ENCODE results near the gene SLC12A8. TPM values are rescaled to one million over a fixed set of nuclear protein-coding genes. Genes with fewer than 3 reads are reported as not detected.

Gene SLC12A8
- total and polyA plus RNA-seq, 2 donors (not counting 1 experiment from before 2014, with no cell fraction given), result 0.57 to 1.1 TPM

- Histone ChIP-seq H3K27me3 (replicated peaks in 1 of 4; ENCODE audit: control extremely low read depth in 1 of 4, control insufficient read depth in 3 of 4, insufficient read depth in 4 of 4, low read length in 3 of 4) (no peaks in the 10 kb centered on the region), H4K20me1 (ENCODE audit: control insufficient read depth, insufficient read depth, low read length, poor library complexity, severe bottlenecking) (no peaks in the 10 kb centered on the region), H3K9ac (ENCODE audit: low read length) (no peak overlapping the region), H2AFZ (ENCODE audit: insufficient read depth, low read depth, low read length, poor library complexity, severe bottlenecking) (no peak overlapping the region), H3K27ac (ENCODE audit: low read length in 2 of 2) (no peak overlapping the region), H3K4me2 (replicated peaks; ENCODE audit: low read depth, low read length, poor library complexity, severe bottlenecking) (no peak overlapping the region), H3K79me2 (ENCODE audit: control insufficient read depth, insufficient read depth, low read length) (no peaks in the 10 kb centered on the region), H3K36me3 (replicated peaks in 1 of 2; ENCODE audit: control extremely low read depth in 1 of 2, control insufficient read depth in 1 of 2, extremely low read depth in 1 of 2, insufficient read depth in 2 of 2, low read length in 1 of 2) (no peaks in the 10 kb centered on the region), H3K9me3 (ENCODE audit: control extremely low read depth in 1 of 3, control insufficient read depth in 2 of 3, insufficient read depth in 1 of 3, low read length in 2 of 3) (no peaks in the 10 kb centered on the region), H3K4me1 (ENCODE audit: control insufficient read depth in 2 of 2, insufficient read depth in 2 of 2, low read length in 2 of 2) (peaks cover 0 to 11% of the 10 kb centered on the region in 2 donors), H3K4me3 (ENCODE audit: control extremely low read depth in 1 of 5, extremely low read depth in 1 of 5, insufficient read depth in 1 of 5, low read depth in 2 of 5, low read length in 4 of 5) (no peak overlapping the region)
- ATAC-seq (ENCODE audit: low read depth), result no peak
- H3K27ac Mint-ChIP-seq, result no peak overlapping the region
- H3K27me3 Mint-ChIP-seq, result no peaks in the 10 kb centered on the region
- intact Hi-C loops (cut with micrococcal nuclease), result no loop called here
- WGBS (ENCODE audit: insufficient coverage), result 69% methylated on average over 2 of the region's 5 CpGs
- ChIA-PET POLR2A (no interaction called here), CTCF (no interaction called here)
- H3K9me3 Mint-ChIP-seq (ENCODE audit: insufficient read depth), result no peaks in the 10 kb centered on the region
- TF ChIP-seq EZH2 (IDR thresholded peaks at IDR 0.05; ENCODE audit: borderline replicate concordance, insufficient read depth, low read depth, low read length, poor library complexity, severe bottlenecking) (no peak), CTCF (IDR thresholded peaks at IDR 0.05) (no peak)
- no peak for DNase-seq
- peaks cover 13% of the 10 kb centered on the region for H3K4me1 Mint-ChIP-seq
- H3K4me3 Mint-ChIP-seq, result no peak overlapping the region
Observed at GRCh38 chr3:125194849-125195601, 17.5 kb downstream of the SLC12A8 start.

DNA sequence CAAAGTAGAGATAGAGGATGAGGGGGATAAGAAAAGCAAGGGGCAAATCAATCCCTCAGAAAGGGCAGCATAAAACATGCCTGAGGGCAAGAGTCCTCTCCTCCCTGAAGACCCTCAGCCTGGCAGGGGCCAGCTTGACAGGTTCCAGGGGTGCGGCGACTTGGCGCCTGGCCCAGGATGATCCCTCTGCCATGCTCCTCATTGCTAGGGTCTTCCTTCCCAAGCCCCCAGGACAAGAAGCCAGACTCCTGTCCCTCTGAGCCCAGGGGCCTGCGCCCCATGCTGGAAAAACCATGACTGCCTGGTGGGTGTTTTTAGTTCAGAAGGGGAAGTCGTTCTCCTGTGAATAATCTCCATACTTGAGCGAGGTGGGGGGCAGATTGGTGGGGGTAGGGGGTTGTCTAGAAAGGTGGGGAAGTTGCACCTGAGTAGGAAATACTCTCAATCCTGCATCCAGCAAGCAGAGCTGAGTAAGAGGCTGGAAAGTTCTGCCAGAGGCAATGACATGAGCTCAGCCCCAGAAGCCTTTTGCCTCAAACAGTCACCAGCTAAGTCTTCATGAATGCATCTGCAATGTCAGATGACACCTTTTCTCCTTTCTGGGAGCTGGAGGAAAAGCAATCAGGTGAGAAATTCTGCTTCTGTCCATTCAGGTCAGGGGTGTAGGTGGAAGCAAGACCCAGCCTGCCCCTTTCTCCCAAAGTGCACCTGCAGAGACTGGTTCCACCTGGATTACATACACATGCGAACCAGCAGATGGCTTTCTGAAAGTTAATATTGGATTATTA lies 18.3 kb downstream of the SLC12A8 start:
- DNase-seq (no peak), ATAC-seq (ENCODE audit: low read depth) (no peak)
- H3K27ac Mint-ChIP-seq, result no peak overlapping the region
- POLR2A ChIA-PET, result interaction anchor here (0.5 kb wide), 1 partner anchor 74 kb away, joined by 9 read pairs; no protein-coding TSS in a partner anchor
- intact Hi-C loops (cut with micrococcal nuclease), result no loop called here
- CTCF ChIA-PET, result no interaction called here
- peaks cover 13% of the 10 kb centered on the region for H3K4me1 Mint-ChIP-seq
- no peaks in the 10 kb centered on the region for H3K9me3 Mint-ChIP-seq (ENCODE audit: insufficient read depth)
- 85% methylated on average over 5 of the region's 7 CpGs for WGBS (ENCODE audit: insufficient coverage)
- Histone ChIP-seq H2AFZ (ENCODE audit: insufficient read depth, low read depth, low read length, poor library complexity, severe bottlenecking) (no peak overlapping the region), H3K79me2 (ENCODE audit: control insufficient read depth, insufficient read depth, low read length) (no peaks in the 10 kb centered on the region), H3K4me2 (replicated peaks; ENCODE audit: low read depth, low read length, poor library complexity, severe bottlenecking) (no peak overlapping the region), H3K9ac (ENCODE audit: low read length) (no peak overlapping the region), H3K27ac (ENCODE audit: low read length in 2 of 2) (no peak overlapping the region), H3K4me1 (ENCODE audit: control insufficient read depth in 2 of 2, insufficient read depth in 2 of 2, low read length in 2 of 2) (peaks cover 0 to 11% of the 10 kb centered on the region in 2 donors), H4K20me1 (ENCODE audit: control insufficient read depth, insufficient read depth, low read length, poor library complexity, severe bottlenecking) (no peaks in the 10 kb centered on the region), H3K4me3 (ENCODE audit: control extremely low read depth in 1 of 5, extremely low read depth in 1 of 5, insufficient read depth in 1 of 5, low read depth in 2 of 5, low read length in 4 of 5) (no peak overlapping the region), H3K36me3 (replicated peaks in 1 of 2; ENCODE audit: control extremely low read depth in 1 of 2, control insufficient read depth in 1 of 2, extremely low read depth in 1 of 2, insufficient read depth in 2 of 2, low read length in 1 of 2) (no peaks in the 10 kb centered on the region), H3K27me3 (replicated peaks in 1 of 4; ENCODE audit: control extremely low read depth in 1 of 4, control insufficient read depth in 3 of 4, insufficient read depth in 4 of 4, low read length in 3 of 4) (no peaks in the 10 kb centered on the region), H3K9me3 (ENCODE audit: control extremely low read depth in 1 of 3, control insufficient read depth in 2 of 3, insufficient read depth in 1 of 3, low read length in 2 of 3) (no peaks in the 10 kb centered on the region)
- H3K27me3 Mint-ChIP-seq, result no peaks in the 10 kb centered on the region
- H3K4me3 Mint-ChIP-seq, result no peak overlapping the region
- no peak for TF ChIP-seq EZH2 (IDR thresholded peaks at IDR 0.05; ENCODE audit: borderline replicate concordance, insufficient read depth, low read depth, low read length, poor library complexity, severe bottlenecking)
- TF ChIP-seq CTCF (IDR thresholded peaks at IDR 0.05), result no peak

All from B cell (primary cell).